Measurements from ENCODE around the gene CHD2.
A peak's percentile ranks its signal among the peaks of the same experiment; 100 is the strongest.

CHD2 gene

DNA sequence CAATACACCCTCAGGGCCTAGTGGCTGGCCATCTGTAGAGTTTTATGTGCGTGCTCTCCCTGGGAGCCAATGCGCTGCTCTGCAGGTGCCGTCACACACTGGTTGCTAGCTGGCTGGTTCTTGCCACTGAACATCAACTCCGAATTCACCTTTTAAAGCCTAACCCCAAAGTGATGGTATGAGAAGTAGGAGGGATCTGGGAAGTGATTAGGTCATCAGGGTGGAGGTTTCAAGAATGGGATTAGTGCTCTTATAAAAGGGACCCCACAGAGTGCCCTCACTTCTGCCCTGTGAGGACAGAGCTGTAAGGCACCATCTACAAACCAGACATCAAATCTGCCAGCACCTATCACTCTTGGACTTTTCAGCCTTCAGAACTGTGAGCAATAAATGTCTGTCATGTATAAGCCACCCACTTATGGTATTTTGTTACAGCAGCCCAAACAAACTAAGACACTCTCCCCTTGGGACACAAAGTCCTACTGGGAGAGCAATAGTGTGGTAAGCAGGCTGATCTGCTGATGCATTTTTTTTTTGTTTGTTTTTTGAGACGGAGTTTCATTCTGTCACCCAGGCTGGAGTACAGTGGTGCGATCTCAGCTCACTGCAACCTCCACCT is 168.6 kb downstream of the CHD2 start:
- H3K4me1 ChIP-seq (ENCODE audit: insufficient read depth, low read length): peaks cover 50% of the 10 kb centered on the region
- peaks cover 3% of the 10 kb centered on the region for H3K9me3 ChIP-seq (ENCODE audit: low read length)
- no peaks in the 10 kb centered on the region for H3K27me3 ChIP-seq (ENCODE audit: insufficient read depth, low read length)
- H3K36me3 ChIP-seq (ENCODE audit: insufficient read depth, low read length): peaks cover 77% of the 10 kb centered on the region
- H2AFZ ChIP-seq (ENCODE audit: low read depth, low read length): no peak overlapping the region
- no peak overlapping the region for H3K4me3 ChIP-seq (ENCODE audit: low read length)

DNA sequence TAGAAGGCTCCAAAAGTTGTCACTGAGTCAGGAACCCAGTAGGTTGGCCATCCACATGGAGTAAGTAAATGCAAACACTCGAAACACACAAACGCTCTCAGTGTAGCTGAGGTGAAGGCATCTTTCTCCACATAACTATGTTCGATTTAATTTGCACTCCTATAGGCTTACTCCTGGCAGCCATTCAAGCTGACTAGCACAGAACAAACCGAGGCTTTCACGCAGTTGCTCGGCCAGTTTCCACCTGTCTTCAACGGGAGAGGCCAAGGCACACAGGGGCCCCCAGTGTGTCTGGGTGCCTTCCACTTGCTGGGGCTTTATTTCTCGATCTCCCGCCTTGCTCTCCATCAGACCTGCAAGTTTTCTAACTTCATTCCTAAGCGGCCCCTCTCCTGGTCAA is 170.0 kb downstream of the CHD2 start:
- H3K4me3 ChIP-seq (ENCODE audit: low read length): no peak overlapping the region
- H3K4me1 ChIP-seq (ENCODE audit: insufficient read depth, low read length): peaks cover 51% of the 10 kb centered on the region
- no peak overlapping the region for H2AFZ ChIP-seq (ENCODE audit: low read depth, low read length)
- peaks cover 64% of the 10 kb centered on the region for H3K36me3 ChIP-seq (ENCODE audit: insufficient read depth, low read length)
- H3K27me3 ChIP-seq (ENCODE audit: insufficient read depth, low read length): no peaks in the 10 kb centered on the region
- H3K9me3 ChIP-seq (ENCODE audit: low read length): peaks cover 3% of the 10 kb centered on the region

DNA sequence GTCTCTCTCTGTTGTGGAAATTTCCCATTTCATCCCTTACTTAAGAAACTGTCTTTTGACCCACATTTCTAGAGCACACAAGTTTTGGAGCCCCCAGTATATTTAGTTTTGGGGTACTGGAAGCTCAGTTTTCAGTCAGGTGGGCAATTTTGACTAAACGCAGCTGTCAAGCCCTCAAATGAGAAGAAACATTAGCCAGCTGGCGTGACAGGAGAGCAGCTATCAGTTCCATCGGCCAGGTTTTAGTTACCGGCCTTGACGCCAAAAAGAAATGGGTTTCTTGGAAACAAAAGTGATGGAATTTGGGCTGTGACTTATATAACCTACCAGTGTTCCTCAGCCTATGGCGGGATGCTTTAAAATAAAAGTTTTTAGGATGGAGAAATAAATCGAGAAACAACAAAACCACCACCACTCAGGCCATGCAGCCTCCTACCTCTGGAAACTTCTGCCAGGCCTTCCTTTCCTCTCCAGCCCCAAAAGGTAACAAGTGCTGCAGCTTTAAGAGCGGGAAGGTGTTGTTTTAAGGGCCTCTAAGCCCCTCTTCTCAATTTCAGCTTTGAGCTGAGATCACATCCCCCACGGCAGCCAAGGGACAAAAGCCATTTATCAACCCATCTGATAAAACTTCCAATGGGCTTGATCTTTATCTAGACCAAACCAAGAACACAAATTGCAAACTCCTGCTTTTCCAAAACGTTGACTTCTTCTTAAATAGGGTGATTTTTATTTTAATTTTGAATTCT is 170.6 kb downstream of the CHD2 start:
- peaks cover 3% of the 10 kb centered on the region for H3K9me3 ChIP-seq (ENCODE audit: low read length)
- peaks cover 58% of the 10 kb centered on the region for H3K36me3 ChIP-seq (ENCODE audit: insufficient read depth, low read length)
- peaks cover 54% of the 10 kb centered on the region for H3K4me1 ChIP-seq (ENCODE audit: insufficient read depth, low read length)
- H3K4me3 ChIP-seq (ENCODE audit: low read length): peak overlapping the region; percentile 90
- H3K27me3 ChIP-seq (ENCODE audit: insufficient read depth, low read length): no peaks in the 10 kb centered on the region
- no peak overlapping the region for H2AFZ ChIP-seq (ENCODE audit: low read depth, low read length)

DNA sequence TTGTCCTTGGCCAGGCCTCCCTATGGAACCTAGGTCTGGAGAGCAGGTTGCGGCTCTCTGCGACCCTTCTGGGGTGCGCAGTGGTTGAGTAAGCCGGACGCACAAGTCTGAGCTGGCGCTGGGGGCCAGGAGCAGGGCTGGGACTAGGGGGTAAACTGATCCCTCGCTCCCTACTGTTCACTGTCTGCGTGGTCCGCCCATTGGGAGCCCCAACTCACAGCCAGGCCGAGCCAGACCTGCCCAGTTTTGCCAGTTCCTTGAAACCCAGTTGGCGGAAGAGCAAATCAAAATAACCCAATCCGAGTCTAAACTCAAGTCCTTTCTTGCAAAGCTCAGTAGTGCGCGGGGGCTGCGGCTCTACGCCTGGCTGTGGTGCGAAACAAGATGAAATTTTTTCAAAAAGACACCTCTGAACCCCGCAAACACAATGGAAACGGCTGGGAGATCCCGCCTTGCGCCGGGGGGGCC is 171.4 kb downstream of the CHD2 start:
- peaks cover 50% of the 10 kb centered on the region for H3K36me3 ChIP-seq (ENCODE audit: insufficient read depth, low read length)
- peak overlapping the region; percentile 90 for H3K4me3 ChIP-seq (ENCODE audit: low read length)
- H3K9me3 ChIP-seq (ENCODE audit: low read length): peaks cover 3% of the 10 kb centered on the region
- H2AFZ ChIP-seq (ENCODE audit: low read depth, low read length): no peak overlapping the region
- peaks cover 58% of the 10 kb centered on the region for H3K4me1 ChIP-seq (ENCODE audit: insufficient read depth, low read length)
- H3K27me3 ChIP-seq (ENCODE audit: insufficient read depth, low read length): no peaks in the 10 kb centered on the region

DNA sequence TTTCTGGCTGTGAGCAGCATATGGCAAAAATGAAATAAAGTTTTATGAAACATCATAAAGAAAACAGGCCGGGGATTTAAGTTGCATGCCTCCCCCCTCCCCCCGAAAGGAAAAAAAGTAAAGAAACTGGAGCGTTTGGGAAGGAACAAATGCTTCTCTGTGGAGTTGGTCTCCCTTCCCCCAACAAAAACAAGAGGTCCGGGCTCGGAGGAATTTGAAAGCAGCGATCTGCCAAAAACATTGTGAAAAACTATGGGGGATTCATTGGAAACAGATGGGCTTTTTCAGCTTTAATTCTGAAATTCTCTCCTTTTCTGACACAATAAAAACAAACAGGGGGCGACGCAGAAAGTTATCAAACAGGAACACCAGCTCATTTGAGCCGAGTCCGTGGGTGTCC is 171.9 kb downstream of the CHD2 start:
- Histone ChIP-seq H3K4me1 (ENCODE audit: insufficient read depth, low read length) (peaks cover 60% of the 10 kb centered on the region), H3K36me3 (ENCODE audit: insufficient read depth, low read length) (peaks cover 47% of the 10 kb centered on the region), H3K4me3 (ENCODE audit: low read length) (peak overlapping the region; percentile 90), H3K27me3 (ENCODE audit: insufficient read depth, low read length) (no peaks in the 10 kb centered on the region), H3K9me3 (ENCODE audit: low read length) (peaks cover 3% of the 10 kb centered on the region), H2AFZ (ENCODE audit: low read depth, low read length) (no peak overlapping the region)

DNA sequence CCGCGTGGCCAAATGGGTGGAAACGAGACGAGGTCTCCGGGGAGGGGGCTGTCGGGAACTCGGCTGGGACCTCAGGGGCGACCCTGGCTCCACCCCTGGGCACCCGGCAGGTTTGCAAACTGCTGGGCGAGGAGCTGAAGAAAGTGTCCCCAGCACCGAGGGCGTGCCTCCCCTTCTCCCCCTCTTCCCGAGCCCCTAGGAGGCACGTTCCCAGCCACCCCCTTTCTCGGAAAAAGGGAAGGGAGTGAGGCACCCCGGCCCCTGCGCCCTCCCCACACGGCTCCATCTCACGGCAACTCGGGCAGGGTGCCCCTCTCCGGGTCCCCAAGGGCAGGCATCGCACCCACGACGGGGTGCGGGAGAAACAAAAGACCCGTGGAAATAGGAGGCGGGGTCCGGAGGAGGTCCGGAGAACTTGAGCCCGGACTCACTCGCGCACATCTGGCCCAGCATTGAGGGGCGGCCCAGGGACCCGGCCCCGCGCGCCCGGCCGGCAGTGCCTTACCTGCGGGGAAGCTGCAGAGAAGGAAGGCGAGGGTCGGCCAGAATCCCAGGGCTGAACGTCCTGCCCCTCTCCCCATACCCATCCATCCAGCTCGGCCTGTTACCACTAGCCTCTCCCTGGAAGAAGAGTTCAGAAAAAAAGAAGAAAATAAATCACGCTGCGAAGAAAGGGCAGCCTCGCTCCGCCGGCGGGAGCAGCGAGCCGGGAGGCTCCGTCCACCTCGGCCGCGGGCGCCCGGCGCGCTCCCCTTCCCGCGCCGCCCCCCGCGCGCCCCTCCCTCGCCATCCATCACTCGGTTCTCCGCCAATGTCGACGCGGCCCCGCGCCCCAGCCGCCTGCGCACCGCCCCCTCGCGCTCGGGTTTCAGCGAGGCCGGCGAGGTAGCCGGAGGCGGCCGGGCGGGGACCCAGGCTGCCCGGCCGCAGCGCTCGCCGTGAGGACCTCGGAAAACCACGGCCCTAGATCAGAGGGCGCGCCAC is 172.6 kb downstream of the CHD2 start:
- Histone ChIP-seq H3K9me3 (ENCODE audit: low read length) (peaks cover 2% of the 10 kb centered on the region), H3K4me3 (ENCODE audit: low read length) (peak overlapping the region; percentile 90), H2AFZ (ENCODE audit: low read depth, low read length) (no peak overlapping the region), H3K36me3 (ENCODE audit: insufficient read depth, low read length) (peaks cover 46% of the 10 kb centered on the region), H3K4me1 (ENCODE audit: insufficient read depth, low read length) (peaks cover 60% of the 10 kb centered on the region), H3K27me3 (ENCODE audit: insufficient read depth, low read length) (no peaks in the 10 kb centered on the region)

DNA sequence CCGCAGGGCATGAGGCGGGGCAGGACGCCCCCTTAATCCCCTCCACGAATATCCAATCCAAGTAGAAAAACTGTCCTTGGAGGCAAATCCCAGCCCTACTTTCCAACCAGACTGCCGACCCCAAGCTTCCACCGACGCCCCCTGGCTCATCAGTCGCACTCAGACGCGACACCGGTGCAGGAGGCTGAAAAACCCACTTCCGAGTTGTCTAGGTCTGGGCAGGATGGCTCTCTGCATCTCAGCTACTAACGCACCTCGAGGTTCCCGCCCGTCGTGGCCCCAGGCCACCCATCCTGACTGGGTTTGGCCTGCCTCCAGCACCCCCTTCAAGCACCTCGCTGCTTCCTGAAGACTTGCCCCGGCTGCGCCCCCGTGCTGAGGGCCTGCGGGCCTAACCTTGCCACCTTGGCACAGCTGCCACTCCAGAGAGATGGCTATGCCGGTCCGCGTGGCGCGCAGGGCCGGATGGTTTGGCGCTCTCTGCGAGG is 173.4 kb downstream of the CHD2 start:
- H3K4me3 ChIP-seq (ENCODE audit: low read length): peak overlapping the region; percentile 90
- H3K27me3 ChIP-seq (ENCODE audit: insufficient read depth, low read length): no peaks in the 10 kb centered on the region
- H3K4me1 ChIP-seq (ENCODE audit: insufficient read depth, low read length): peaks cover 58% of the 10 kb centered on the region

DNA sequence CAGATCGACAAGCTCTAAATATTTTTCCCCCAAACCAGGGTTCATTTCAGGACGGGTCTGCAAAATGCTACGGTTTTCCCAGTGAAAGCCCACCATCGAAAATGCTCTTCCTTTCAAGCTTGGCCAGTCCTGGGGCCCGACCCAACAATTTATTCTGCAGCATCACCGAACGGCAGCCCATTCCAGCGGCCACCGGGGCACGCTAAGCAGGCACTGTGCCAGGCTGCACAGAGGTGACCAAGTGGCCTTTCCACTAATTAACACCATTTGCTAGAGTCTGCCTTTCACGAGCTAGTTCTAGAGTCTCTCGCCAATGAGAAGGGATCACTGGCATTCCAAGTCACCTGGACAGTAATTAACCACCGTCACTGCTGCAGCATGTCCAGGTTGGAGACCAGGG is 174.5 kb downstream of the CHD2 start:
- Histone ChIP-seq H3K9me3 (ENCODE audit: low read length) (peaks cover 1% of the 10 kb centered on the region), H3K4me3 (ENCODE audit: low read length) (no peak overlapping the region), H3K27me3 (ENCODE audit: insufficient read depth, low read length) (no peaks in the 10 kb centered on the region), H3K4me1 (ENCODE audit: insufficient read depth, low read length) (peaks cover 53% of the 10 kb centered on the region), H2AFZ (ENCODE audit: low read depth, low read length) (no peak overlapping the region), H3K36me3 (ENCODE audit: insufficient read depth, low read length) (peaks cover 32% of the 10 kb centered on the region)

More for the DNA sequence above, 173.4 kb downstream of the CHD2 start:
- H3K9me3 ChIP-seq (ENCODE audit: low read length): no peaks in the 10 kb centered on the region
- peaks cover 41% of the 10 kb centered on the region for H3K36me3 ChIP-seq (ENCODE audit: insufficient read depth, low read length)
- no peak overlapping the region for H2AFZ ChIP-seq (ENCODE audit: low read depth, low read length)

DNA sequence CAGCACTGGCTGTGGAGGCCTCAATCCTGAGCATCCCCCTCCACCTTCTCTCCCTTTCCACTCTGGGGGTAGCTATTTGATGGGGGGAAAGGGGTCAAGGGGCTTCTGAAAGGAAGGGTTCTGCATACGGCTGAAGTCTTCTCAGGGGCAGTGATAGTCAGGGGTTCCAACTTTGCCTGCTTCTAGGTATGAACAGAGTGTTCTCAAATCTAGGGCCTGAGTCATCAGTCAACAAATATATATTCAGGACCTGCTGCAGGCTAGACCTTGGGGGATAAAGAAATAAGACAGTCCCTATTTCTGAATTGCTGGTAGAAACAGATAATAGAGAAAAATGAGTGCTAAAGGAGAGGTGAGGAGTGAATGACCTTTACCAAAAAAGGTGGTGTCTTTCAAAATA is 176.1 kb downstream of the CHD2 start:
- Histone ChIP-seq H3K27me3 (ENCODE audit: insufficient read depth, low read length) (no peaks in the 10 kb centered on the region), H2AFZ (ENCODE audit: low read depth, low read length) (no peak overlapping the region), H3K36me3 (ENCODE audit: insufficient read depth, low read length) (peaks cover 19% of the 10 kb centered on the region), H3K4me1 (ENCODE audit: insufficient read depth, low read length) (peaks cover 52% of the 10 kb centered on the region), H3K4me3 (ENCODE audit: low read length) (no peak overlapping the region), H3K9me3 (ENCODE audit: low read length) (peaks cover 3% of the 10 kb centered on the region)

DNA sequence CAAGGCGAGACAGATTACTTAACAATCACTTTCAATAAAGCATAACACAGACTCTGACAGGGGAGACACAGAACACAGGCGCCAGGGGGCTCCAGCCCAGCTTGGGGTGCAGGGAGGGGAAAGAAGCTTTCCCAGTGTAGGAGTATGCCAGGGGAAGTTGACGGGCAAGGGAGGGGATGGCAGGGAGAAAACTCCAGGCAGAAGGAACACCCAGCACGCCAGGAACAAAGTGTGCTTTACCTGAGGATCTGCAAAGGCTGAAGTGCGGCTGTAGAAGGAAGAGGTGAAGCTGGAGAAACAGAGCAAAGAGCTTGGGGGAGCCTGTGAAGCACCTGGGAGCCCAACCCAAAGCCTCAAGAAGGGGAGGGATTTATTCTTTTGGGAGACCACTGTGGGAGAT is 176.8 kb downstream of the CHD2 start:
- H3K9me3 ChIP-seq (ENCODE audit: low read length): peaks cover 3% of the 10 kb centered on the region
- no peaks in the 10 kb centered on the region for H3K27me3 ChIP-seq (ENCODE audit: insufficient read depth, low read length)
- H3K4me1 ChIP-seq (ENCODE audit: insufficient read depth, low read length): peaks cover 48% of the 10 kb centered on the region

More for the DNA sequence above, 176.8 kb downstream of the CHD2 start:
- Histone ChIP-seq H3K4me3 (ENCODE audit: low read length) (no peak overlapping the region), H2AFZ (ENCODE audit: low read depth, low read length) (no peak overlapping the region), H3K36me3 (ENCODE audit: insufficient read depth, low read length) (peaks cover 14% of the 10 kb centered on the region)
